ENCODE measurements around the gene HYAL3.

Gene HYAL3, protein sequence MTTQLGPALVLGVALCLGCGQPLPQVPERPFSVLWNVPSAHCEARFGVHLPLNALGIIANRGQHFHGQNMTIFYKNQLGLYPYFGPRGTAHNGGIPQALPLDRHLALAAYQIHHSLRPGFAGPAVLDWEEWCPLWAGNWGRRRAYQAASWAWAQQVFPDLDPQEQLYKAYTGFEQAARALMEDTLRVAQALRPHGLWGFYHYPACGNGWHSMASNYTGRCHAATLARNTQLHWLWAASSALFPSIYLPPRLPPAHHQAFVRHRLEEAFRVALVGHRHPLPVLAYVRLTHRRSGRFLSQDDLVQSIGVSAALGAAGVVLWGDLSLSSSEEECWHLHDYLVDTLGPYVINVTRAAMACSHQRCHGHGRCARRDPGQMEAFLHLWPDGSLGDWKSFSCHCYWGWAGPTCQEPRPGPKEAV

GRCh38 chr3:50298836-50299637 is at the start of gene HYAL3, which contains the start of gene NAA80:
Gene HYAL3 (minus strand): TSS chr3:50299405. CDS start chr3:50295602, 3,803 bp downstream.
Gene NAA80 (minus strand): TSS chr3:50299405. CDS start chr3:50297463, 1,942 bp downstream.
- DNase-seq (ENCODE audit: low spot score) = peak; percentile 99

- DNase-seq (ENCODE audit: low spot score) = peak; percentile 77
Measured at GRCh38 chr3:50347187-50347813, 48.1 kb upstream of the HYAL3 start.

- no peak for DNase-seq (ENCODE audit: low spot score)
Measured at GRCh38 chr3:50345586-50346234, 46.5 kb upstream of the HYAL3 start, which contains the start of gene ZMYND10. Gene ZMYND10 (minus strand): TSS chr3:50345732. CDS start chr3:50345579, 153 bp downstream.

DNA sequence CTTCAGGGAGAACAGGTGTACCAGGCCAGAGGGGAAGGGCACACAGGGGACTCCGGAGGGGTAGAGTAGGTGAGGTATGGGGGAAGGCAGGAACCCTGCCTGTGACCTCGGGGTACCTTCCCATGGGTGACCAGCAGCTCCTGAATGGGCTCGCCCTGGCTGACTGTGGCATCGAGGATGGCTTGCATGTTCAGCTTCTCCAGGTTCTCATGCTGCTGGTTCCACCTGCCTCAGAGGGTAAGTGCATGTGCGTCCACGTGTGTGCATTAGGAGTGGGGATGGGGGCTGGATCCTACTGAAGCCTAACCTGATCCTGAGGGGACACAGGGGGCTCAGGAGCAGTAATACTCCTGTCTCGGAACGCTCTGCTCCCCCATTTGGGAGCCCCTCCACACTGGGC is 45.8 kb upstream of the HYAL3 start:
- no peak for DNase-seq (ENCODE audit: low spot score)

DNA sequence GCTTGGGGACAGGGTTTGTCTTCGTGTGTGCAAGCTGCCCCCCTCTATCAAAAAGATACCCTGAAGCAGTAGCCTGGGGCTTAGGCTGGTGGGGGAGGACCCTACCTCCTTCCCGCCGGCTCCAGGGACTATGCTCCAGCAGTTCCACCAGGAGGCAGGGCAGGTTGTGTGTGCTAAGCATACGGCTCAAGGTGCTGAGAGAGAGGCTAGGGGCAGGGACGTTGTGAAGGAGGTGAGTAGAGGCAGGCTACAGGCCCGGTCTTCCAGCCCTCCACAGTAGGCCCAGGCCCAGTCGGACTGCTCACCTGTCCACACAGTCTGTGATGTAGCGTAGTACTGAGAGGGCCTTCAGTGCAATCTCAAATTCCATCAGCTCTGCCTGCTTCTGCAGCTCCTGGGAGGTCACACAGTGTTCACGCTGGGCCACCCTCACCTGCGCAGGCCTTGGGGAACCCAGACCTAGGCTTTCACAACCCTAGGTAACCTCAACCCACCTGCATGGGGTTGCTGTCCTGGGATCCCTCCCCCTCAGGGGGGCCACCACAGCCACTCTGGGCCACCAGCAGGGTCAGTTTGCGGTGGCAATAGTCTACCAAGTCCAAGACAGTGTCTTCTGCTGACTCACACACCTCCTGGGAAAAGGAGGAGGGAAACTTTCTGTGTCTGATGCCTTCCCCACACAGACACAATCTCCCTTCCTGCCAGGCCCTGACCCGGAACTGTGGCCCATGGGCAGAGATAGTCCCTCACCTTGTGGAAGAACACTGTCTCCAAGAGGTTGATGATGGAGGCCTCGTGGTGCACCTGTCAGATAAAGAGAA is 43.8 kb upstream of the HYAL3 start:
- no peak for DNase-seq (ENCODE audit: low spot score)

- DNase-seq (ENCODE audit: low spot score) = no peak
Measured at GRCh38 chr3:50341996-50342650, 42.9 kb upstream of the HYAL3 start.

DNA sequence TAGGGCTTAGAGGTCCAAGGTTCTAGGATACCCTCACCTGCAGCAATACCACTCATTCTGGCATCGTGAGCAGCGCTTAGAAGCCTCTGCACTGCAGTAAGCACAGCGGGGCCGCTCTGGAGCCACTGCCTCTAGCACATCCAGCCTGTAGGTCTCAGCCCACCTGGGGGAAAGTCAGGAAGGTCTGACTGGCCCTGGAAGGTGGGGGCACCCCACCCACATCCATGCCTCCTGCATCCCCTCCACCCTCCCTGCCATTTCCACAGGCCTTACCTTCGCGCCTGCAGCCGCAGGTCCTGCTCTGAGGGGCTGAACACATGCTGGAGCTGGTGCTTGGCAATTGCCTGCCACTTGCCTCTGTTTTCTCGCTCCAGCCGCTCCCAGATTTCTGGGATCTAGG is 42.3 kb upstream of the HYAL3 start:
- no peak for DNase-seq (ENCODE audit: low spot score)

GRCh38 chr3:50340448-50341329 is 41.5 kb upstream of the HYAL3 start, which contains the start of gene RASSF1:
Gene RASSF1 (minus strand): TSS chr3:50340836. CDS start chr3:50340805, 31 bp downstream.
- no peak for DNase-seq (ENCODE audit: low spot score)

DNA sequence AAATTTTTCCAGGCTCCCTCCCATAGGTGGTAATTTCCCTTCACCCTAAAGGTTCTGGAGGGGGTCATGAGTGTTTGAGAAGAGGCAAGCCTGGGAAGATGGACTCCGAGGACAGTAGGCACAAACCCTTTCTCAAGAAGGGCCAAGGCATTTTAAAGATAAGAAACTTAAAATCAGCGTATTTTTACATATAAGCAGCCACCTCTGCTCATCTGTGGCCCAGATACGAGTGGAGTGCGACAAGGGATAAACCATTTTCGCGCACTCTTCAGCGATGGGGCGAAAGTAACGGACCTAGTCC is 40.9 kb upstream of the HYAL3 start:
- no peak for DNase-seq (ENCODE audit: low spot score)

DNA sequence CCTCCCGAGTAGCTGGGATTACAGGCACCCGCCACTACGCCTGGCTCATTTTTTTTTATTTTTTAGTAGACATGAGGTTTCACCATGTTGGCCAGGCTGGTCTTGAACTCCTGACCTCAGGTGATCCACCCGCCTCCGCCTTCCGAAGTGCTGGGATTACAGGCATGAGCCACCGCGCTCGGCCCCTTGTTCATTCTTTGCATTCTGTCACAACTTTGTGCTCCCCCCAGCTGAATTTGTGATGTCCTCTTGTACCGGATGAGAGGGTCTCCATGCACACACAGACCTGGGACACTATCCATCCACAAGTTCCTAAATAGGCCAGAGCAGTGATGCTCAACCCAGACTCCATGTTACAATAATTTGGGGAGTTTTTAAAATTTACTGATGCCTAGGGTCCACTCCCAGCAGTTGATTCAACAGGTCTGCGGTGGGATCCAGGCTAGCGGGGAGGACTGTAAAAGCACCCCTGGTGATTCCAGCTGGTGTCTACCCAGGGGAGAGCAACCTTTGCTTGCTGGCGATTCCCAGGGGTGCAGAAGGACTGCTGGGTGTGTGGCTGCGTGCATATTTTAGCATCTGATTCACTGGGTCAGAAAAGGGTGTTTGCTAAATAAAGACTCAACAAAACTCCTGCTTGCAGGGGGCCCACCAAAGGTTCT is 40.4 kb upstream of the HYAL3 start:
- no peak for DNase-seq (ENCODE audit: low spot score)

- DNase-seq (ENCODE audit: low spot score) = no peak
Measured at GRCh38 chr3:50338965-50339364, 39.8 kb upstream of the HYAL3 start.

DNA sequence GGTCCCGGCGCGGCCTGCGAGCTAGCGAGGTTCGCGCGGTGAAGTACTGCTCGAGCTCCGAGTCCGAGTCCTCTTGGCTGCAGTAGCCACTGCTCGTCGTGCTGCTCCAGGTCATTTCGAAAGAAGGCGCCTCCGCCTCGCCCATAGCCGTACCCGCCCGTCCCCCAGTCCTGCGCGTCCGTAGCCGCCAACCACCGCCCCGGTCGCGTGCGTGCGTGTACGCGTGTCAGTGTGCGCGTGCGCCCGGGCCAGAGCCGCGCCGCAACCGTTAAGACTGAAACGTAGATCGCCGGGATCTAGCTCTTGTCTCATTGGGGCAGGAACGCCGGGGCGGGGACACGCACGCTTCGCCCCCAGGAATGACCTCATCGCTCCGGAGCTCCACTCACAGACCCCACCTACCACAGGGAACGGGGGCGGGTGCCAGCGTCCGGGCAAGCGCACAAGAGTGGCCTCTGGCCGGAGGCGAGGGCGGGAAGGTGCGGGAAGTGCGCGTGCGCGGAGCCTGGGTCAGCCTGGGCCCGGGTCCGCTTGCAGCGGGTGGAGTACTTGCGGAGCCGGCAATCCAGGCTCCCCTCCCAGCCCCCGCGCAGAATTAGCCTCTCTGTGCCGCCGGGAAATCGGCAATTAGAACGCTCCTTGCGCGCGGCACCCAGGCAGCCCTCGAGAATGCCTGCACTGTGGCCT is 38.1 kb upstream of the HYAL3 start:
- peak; percentile 99 for DNase-seq (ENCODE audit: low spot score)

DNA sequence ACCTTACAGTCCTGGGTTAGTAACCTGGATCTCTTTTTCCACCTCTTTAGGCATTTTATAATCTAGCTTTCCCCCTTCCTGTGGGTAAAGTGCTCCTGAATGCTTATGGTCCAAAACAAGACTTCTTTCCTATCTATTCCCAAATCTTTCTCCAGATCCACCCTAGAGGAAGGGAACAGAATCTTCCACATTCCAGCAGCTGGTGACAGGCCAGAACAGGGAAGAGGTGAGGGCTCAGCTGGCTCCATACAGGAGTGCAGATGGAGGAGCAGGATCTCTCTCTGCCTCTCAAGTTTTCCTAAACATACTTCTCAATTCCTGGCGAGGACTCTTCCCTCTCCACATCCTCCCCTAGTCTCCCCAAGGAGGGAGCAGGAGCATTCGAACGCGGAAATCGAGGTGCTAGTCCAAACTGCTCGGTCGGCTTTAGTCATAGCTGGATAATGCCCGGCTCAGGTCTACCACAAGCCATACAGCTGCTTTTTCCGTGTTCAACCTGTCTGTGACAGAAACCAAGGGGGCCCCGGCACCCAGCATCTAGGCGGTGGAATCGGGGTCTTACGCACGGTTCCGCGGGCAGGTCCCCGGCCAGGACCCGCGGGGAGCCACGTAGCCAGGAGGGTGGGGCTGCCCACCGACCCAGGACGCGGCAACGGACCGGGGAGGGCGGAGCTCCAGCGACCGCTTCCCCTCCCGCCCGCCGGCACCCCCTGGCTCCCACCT is 37.4 kb upstream of the HYAL3 start:
- DNase-seq (ENCODE audit: low spot score) = peak; percentile 62

DNA sequence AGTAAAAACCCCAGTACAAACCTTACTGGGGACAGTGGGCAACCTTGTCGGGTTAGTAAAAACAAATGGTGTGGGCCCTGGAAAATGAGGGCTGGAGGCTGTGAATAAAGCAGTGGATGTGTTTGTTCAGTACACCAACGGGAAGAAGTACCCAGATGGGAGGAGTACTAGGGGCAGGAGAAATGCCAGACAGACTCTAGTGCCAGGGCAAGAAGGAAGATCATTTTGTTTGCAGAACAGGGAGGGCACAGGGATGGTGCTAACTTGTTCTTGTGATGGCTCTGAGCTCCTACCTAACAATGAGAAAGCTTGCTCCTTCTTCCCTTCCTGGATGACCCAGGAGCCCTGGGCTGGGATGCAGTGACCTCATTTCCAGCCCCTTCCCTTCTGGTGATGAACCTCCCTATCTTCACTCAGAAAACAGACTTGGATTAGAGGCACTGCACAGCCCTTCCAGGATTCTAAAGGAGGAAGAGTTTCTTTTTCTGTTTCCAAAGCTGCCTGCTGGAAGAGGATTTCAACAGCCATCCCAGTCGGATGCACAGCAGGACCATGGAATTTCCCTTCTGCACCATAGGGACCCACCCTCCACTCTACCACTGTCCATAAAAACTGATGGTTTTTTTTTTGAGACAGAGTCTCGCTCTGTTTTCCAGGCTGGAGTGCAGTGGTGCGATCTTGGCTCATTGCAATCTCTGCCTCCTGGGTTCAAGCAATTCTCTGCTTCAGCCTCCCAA is 35.3 kb upstream of the HYAL3 start:
- no peak for DNase-seq (ENCODE audit: low spot score)

- DNase-seq (ENCODE audit: low spot score) = no peak
Measured at GRCh38 chr3:50333744-50334328, 34.6 kb upstream of the HYAL3 start.

DNA sequence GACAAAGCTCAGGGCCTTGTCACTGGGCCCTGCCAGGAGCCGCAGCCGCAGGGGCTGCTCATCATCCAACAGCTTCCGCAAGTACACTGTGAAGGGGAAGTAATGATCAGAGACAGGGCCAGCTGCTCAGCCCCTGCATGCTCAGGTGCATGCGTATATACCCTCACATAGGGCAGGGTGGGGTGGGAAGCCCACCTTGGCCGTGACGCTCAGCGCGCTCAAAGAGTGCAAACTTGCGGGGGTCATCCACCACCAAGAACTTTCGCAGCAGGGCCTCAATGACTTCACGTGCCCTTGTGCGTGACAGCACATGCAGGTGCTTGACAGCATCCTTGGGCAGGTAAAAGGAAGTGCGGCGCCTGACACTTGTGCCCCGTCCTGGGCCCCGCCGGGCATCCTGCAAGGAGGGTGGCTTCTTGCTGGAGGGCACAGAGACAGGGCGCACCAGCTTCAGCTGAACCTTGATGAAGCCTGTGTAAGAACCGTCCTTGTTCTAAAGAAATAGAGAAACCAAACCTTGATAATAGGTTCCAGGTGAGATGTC is 32.2 kb upstream of the HYAL3 start:
- no peak for DNase-seq (ENCODE audit: low spot score)

Measured in RKO (cell line).